ENCODE results near the gene UBE2U.

UBE2U gene

GRCh38 chr1:64203420-64203819 lies at the start of gene UBE2U:
UBE2U (plus strand) TSS chr1:64203623; CDS start chr1:64204051, 428 bp downstream.
- DNase-seq: no peak

- DNase-seq: no peak
Measured at GRCh38 chr1:64155278-64155677, 48.1 kb upstream of the UBE2U start.

DNA sequence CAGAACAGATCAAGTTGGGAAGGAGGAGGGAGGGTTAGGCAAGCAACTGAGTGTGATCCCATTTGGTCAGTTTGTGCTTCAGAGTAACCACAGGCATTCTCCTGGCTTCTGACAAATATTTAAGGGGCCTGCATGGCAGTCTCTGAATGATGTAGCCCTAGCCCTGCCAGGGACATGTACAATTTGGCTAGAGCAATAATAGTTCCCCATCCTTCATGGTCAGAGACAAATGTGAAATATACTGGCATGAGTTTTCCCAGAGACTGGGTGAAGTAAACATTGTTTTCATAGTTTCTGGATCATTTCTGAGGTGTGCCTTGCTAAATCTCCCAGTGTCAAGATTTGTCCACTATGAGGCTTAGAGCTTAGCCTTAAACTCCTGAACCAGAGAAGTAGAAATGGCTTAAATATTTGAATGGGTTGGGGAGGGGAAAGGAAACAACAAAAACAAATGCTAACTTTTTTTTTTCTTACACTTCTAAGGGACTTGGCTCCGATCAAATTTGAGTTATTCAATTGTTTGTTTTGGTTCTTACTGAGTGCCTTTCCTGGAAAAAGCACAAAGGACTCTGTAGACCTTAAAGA lies 42.0 kb upstream of the UBE2U start:
- DNase-seq: no peak

DNA sequence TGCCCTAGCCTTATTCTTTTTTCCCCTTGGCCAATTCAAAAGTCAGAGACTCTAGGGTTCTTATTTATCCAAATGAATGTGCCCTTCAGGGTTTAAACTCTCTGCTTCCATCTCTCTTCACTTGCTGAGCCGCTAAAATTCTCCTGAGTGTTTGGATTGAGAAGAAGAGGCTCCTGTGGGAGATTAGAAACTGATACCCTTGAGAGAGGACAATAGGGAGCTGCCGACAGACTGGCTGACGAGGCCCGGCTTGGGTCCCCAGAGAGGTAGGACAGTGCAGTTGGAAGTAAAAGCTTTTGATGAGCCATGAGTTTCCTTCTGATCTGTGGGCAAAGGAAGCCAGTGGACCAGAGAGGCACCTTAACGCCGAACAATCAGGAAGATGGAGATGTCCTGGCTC lies 41.3 kb upstream of the UBE2U start:
- DNase-seq: no peak

DNA sequence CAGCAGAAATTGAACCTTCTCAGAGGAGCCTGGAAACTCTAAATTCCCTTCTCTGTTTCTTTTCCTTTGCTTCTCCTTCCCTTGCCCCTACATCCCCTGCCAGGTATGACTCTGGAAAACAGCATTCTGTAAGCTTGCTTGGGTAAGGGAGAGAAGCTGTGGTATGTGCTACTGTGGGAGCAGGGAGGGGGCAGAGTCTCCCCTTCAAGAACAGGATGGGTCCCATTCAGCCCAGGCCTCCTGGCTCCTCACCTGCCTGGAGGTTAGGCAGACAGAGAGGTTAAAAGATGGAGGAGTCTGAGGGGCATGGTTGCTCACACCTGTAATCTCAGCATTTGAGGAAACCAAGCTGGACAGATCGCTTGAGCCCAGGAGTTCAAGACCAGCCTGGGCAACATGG lies 40.6 kb upstream of the UBE2U start:
- DNase-seq: no peak

GRCh38 chr1:64163431-64163830 lies 40.0 kb upstream of the UBE2U start:
- no peak for DNase-seq

DNA sequence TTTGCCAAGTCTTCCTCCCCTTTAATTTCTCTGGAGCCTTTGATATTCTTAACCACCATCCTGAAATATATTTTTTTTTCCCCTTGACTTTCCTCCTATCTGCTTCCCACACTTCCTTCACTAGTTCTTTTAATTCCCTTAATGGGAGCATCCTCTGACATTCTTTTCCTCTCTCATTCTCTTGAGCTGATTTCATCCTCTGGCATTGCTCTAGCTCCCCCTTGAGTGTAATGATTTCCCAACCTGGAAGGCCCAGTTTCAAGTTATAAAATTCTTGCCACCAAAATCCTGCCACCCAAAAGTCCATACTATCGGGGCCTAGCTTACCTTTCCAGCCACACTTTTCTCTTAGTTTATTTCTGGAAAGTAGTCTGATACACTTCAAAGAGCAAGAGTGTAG lies 39.5 kb upstream of the UBE2U start:
- no peak for DNase-seq

GRCh38 chr1:64166629-64167028 lies 36.8 kb upstream of the UBE2U start:
- no peak for DNase-seq

DNA sequence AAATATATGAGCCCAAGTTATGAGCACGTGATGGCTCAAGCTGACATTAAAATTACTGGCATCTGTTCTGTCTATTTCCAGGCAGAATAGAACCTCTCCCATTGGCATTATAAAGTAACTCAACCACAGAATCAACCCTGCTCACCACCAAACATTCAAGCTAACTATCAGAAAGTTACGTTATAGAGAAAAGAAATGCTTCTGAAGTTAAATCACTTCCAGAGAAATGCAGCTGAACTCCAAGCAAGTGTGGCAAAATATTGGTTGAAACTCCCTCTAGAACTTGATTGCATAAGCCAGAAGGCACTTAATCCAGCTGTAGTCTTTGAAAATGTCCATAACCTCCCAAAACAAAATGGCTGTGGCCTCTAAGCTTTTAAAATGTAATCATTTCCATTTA lies 36.2 kb upstream of the UBE2U start:
- DNase-seq: no peak

DNA sequence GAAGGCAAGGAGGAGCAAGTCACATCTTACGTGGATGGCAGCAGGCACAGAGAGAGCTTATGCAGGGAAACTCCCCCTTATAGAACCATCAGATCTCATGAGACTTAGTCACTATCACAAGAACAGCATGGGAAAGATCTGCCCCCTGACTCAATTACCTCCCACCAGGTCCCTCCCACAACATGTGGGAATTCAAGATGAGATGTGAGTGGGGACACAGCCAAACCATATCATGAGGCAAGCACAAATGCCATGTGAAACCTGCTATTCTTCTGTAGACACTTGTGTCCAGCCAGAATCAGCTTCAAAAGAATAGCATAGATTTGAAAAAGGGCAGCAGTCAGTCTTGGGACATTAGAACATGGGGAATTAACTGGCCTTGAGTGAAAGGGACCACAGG lies 32.2 kb upstream of the UBE2U start:
- DNase-seq: no peak

GRCh38 chr1:64171797-64172281 lies 31.6 kb upstream of the UBE2U start:
- no peak for DNase-seq

DNA sequence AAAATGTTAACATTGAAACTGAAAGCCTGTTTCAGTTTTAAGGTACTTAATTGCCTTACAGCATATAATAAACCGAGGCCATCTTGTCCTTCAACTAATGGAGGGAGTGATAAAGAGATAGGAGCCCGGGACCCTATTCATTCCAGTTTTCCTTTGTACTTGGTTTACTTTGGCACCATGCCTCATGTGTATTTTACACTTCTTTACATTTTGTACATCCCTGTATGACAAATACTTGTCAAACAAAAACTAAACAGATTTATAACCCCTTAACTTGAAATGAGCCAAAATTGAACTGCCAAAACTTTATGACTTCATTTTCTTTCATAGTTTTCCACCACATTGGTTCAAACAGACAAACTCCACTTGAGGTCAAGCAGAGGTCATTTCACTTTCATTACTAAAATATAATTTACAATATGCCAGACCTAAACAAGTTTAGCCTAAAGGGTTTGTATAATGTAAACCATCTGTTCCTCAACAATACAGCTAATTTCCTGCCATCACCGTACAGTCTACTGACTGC lies 30.9 kb upstream of the UBE2U start:
- no peak for DNase-seq

- no peak for DNase-seq
Measured at GRCh38 chr1:64173336-64173940, 30.0 kb upstream of the UBE2U start.

GRCh38 chr1:64175639-64176038 lies 27.8 kb upstream of the UBE2U start:
- DNase-seq: no peak

GRCh38 chr1:64176659-64177058 lies 26.8 kb upstream of the UBE2U start:
- DNase-seq: no peak

DNA sequence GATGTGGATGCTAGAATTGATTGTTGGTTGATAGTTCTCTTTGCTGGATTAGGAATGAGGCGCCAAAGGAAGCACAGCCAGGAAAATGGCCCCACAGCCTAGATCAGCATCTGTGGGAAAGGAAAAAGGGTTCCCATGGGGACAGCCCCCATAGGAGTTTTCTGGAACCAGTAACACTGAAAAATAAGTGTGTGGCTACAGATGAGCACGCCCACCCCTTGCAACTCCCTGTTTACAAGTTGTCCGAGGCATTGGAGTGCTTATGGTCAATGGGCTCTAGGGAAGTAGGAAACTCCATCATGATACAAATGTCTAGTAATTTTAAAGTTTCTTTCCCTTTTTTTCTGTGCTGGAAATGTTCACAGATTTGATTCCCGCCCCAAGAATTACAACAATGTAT lies 23.8 kb upstream of the UBE2U start:
- no peak for DNase-seq

DNA sequence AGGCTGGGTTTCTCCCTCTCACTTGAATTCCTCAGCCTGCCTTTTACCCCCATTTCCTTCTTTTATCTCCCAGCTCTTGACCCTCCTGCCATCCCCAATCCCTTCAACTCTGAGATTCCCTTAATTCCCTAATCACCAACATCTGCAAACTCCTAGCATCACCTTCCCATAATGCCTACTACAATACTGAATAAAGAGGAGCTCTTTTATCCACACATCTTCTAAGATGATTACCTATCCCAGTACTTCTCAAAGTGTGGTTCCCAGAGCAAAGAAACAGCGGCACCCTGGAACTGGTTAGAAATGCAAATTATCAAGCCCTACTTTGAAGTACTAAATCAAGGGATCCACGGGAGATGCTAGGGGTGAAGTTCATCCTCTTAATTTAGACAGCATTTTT lies 21.2 kb upstream of the UBE2U start:
- DNase-seq: no peak

DNA sequence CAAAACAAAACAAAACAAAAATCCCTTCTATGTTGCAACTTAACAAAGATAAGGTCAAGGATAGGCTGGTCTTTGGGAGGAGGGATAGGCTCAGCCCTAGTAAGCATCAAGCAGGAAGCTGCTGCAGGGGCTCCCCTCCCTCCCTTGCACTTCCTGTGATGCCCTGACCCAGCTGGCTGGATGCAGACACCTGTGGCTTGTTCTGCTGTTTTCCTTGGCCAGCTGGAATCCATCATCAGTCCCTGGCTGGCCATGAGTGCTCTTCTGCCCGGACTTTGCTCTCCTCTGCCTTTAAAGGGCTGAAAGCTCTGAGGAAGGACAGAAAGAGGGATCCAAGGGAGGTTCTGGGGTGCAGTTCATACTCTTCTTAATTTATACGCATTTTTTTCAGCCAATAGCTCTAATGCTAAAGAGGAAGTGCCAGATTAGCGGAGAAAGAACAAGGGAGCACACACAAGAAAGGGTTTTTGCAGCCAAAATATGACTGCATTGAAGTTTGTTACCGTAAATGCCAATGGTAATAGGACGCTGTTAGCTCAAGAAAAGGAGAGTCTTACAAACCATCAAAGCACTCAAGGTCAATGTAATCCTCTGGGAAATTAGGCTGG lies 19.9 kb upstream of the UBE2U start:
- DNase-seq: no peak

GRCh38 chr1:64184003-64184440 lies 19.4 kb upstream of the UBE2U start:
- DNase-seq: no peak

- no peak for DNase-seq
Measured at GRCh38 chr1:64186138-64186897, 17.1 kb upstream of the UBE2U start.

- DNase-seq: no peak
Measured at GRCh38 chr1:64186898-64187280, 16.5 kb upstream of the UBE2U start.

DNA sequence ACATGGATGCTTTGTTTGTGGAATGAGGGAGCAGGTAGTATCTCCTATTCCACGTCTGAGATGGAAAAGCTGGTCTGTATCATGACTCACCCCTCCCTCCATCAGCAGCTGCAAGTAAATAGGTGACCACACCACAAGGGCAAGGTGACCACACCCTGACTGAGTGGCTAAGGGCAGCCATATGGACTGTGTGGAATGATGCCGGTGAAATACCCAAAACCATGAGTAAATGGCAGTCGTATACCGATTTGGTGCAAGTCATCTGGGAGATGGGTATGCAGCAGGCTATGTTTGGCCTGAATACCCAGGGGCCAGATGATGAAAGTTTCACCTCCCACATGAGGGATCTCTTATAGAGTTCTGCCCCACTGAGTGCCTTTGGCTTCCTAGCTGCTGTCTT lies 15.8 kb upstream of the UBE2U start:
- no peak for DNase-seq

DNA sequence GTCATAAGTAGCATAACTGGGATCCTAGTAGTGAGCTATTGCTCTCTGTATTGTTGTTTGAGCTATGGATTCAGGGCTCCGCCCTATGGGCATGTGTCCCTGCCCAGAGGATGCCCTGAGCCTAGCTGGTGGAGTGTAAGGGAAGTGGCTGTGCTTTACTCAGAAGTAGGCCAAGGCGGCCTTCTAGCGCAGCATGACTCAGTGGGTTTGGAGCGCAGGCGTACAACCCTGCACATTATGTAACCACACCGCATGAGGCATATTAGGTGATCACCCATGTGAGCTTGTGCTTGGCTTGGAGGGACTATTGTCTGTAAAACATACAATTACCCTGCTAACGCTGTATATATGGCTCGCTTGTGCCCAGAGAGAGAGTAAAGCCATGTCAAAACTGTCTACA lies 11.1 kb upstream of the UBE2U start:
- no peak for DNase-seq
